Esophagus muscularis mucosa (tissue), 3 donors: ENCODE results near the gene PRSS36.

ENCODE experiments used
- CTCF ChIP-seq, 3 experiments: fragments of 200-600 bp in 2 of 3; fragments of 450-650 bp in 1 of 3; sonication (generic) in 2 of 3; IDR thresholded peaks; one replicate each; pipeline ENCODE4 v1.5.1; 2017 to 2019; ENCODE audit warnings: antibody characterized with exemption in 3 of 3, mild to moderate bottlenecking in 2 of 3, moderate library complexity in 1 of 3
- POLR2AphosphoS5 ChIP-seq, 2 donors: sonication (generic); formaldehyde crosslinking; IDR thresholded peaks; one replicate each; pipeline ENCODE4 v1.6.1; 2017; ENCODE audit warnings: antibody characterized with exemption in 2 of 2

- TF ChIP-seq CTCF (IDR thresholded peaks at IDR 0.05) (no peak), POLR2AphosphoS5 (IDR thresholded peaks at IDR 0.05) (no peak)
These were observed 56.6 kb downstream of the PRSS36 start for GRCh38 chr16:31093132-31093703.
